Measurements from ENCODE around the gene APBB2.

APBB2 gene

DNA sequence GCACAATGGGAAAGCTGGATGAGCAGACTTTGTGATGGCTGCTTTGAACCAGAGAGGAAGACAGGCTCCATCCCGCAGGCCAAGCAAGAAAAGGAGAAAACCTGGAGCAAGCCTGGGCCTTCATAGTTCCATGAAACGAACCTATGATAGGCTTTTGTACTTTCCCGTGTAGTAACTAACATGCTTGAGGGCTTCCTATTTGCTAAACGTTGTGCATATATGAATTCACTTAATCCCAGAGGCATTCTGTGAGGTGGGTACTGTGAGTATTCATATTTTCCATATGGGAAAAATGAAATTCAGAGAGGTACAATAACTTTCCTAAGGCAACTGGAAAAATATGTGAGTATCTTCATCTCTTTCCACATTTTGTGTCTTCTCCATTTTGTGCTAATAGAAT, 13.6 kb upstream of the APBB2 start:
- TF ChIP-seq RARB (CRISPR knock-in tag; IDR thresholded peaks at IDR 0.05) (no peak), TSHZ2 (CRISPR knock-in tag; IDR thresholded peaks at IDR 0.05) (no peak)

DNA sequence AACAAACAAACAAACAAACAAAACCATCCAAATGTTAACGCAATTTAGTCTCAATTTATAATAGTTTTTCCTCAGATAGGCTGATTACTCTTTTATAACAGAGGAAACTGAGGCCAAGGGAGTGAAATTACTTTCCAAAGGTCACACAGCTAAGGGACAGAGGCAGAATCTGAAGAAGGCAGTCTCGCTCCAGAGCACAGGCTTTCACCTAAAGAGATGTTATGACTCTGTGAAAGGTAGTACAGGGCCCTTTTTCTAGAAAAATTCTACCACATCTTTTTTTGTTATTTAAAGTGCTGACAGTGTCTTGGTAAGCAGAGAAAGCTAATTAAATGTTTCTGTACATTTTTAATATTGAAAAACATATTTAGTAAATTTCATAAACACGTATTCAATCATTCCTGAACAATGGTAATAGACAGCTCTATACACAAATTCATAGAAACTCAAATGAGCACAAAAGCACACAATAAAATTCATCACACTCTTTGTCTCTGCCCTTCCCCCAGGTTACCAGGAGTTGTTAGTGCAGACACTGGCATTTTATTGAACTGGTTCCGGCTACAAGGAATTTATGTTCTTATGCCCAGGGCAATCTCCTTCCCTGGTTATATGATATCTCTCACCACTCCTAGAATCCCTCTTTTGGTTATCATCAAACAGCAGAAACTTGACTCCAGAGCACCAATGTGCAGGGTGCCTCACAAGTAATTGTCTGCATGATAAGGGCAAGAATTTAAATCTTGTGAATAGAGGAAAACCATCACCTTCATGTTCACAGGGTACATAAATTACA, 7.7 kb upstream of the APBB2 start:
- no peak for ATAC-seq
- TF ChIP-seq, protein P1, sequence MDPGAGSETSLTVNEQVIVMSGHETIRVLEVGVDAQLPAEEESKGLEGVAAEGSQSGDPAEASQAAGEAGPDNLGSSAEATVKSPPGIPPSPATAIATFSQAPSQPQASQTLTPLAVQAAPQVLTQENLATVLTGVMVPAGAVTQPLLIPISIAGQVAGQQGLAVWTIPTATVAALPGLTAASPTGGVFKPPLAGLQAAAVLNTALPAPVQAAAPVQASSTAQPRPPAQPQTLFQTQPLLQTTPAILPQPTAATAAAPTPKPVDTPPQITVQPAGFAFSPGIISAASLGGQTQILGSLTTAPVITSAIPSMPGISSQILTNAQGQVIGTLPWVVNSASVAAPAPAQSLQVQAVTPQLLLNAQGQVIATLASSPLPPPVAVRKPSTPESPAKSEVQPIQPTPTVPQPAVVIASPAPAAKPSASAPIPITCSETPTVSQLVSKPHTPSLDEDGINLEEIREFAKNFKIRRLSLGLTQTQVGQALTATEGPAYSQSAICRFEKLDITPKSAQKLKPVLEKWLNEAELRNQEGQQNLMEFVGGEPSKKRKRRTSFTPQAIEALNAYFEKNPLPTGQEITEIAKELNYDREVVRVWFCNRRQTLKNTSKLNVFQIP (CRISPR knock-in tag; IDR thresholded peaks at IDR 0.05; ENCODE audit: borderline replicate concordance, low read depth), result no peak
- TF ChIP-seq ZNF565 (CRISPR knock-in tag; conservative IDR thresholded peaks at IDR 0.05; ENCODE audit: low read depth) (no peak), ZFP3 (CRISPR knock-in tag; IDR thresholded peaks at IDR 0.05) (no peak), ZNF70 (CRISPR knock-in tag; IDR thresholded peaks at IDR 0.05) (no peak), ZFP30 (CRISPR knock-in tag; IDR thresholded peaks at IDR 0.05) (no peak), PPARA (CRISPR knock-in tag; IDR thresholded peaks at IDR 0.05; ENCODE audit: borderline replicate concordance) (no peak), TCF4 (CRISPR knock-in tag; IDR thresholded peaks at IDR 0.05; ENCODE audit: borderline replicate concordance) (no peak), ZC3H10 (CRISPR knock-in tag; IDR thresholded peaks at IDR 0.05) (no peak), OSR1 (CRISPR knock-in tag; IDR thresholded peaks at IDR 0.05) (no peak)

More for the DNA sequence above, 13.6 kb upstream of the APBB2 start:
- ATAC-seq, result no peak

DNA sequence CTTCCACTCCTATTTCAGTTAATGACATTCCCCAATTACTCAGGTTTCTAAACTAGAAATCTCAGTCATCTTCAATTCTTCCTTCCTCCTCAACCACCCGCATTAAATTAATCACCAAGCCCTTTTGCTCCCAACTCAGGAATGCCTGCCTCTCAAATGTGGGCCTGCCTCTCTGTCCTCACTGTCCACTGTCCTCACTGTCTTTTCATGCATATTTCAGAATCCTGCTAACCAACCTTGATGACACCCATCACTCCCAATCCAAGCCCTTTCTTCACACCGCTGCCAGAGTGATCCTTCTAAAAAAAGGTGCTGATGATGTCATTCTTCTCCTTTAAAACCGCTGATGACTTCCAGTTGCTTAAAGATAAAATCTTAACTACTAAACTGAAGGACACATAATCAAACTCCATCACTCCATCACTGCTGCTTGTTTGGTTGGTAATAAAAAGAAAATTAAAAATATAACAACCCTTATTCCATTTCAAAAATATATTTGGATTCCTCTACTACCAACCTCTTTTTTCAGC, 5.1 kb upstream of the APBB2 start:
- TF ChIP-seq ESRRG (CRISPR knock-in tag; IDR thresholded peaks at IDR 0.05), result no peak
- TF ChIP-seq, protein P2, sequence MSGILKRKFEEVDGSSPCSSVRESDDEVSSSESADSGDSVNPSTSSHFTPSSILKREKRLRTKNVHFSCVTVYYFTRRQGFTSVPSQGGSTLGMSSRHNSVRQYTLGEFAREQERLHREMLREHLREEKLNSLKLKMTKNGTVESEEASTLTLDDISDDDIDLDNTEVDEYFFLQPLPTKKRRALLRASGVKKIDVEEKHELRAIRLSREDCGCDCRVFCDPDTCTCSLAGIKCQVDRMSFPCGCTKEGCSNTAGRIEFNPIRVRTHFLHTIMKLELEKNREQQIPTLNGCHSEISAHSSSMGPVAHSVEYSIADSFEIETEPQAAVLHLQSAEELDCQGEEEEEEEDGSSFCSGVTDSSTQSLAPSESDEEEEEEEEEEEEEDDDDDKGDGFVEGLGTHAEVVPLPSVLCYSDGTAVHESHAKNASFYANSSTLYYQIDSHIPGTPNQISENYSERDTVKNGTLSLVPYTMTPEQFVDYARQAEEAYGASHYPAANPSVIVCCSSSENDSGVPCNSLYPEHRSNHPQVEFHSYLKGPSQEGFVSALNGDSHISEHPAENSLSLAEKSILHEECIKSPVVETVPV (CRISPR knock-in tag; IDR thresholded peaks at IDR 0.05), result no peak
- TF ChIP-seq CREB5 (CRISPR knock-in tag; IDR thresholded peaks at IDR 0.05; ENCODE audit: low read depth), result no peak
- TF ChIP-seq SNAI2 (CRISPR knock-in tag; IDR thresholded peaks at IDR 0.05), result no peak
- no peak for ATAC-seq

DNA sequence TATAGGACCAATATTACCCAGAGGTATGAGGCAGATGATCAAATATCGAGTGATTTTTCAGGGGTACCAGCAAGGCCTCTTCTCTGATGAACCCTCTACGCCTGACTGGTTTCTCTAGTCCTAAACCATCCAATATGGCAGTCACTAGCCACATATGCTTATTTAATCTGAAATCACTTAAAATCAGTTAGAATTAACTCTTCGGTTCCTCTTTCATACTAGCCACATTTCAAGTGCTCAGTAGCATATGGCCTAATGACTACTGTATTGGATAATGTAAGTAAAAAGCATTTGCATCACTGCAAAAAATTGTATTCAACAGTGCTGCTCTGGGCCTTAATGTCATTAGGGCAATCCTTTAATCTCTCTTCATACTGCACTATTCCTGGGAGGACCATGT, 4.4 kb upstream of the APBB2 start:
- no peak for ATAC-seq
- TF ChIP-seq, protein P1 (CRISPR knock-in tag; IDR thresholded peaks at IDR 0.05; ENCODE audit: borderline replicate concordance, low read depth), result no peak
- TF ChIP-seq ISL1 (CRISPR knock-in tag; IDR thresholded peaks at IDR 0.05) (no peak), RARB (CRISPR knock-in tag; IDR thresholded peaks at IDR 0.05) (no peak), ZNF8 (CRISPR knock-in tag; IDR thresholded peaks at IDR 0.05) (no peak)

- no peak for ATAC-seq
- TF ChIP-seq SNAI2 (CRISPR knock-in tag; IDR thresholded peaks at IDR 0.05) (no peak), ZFP30 (CRISPR knock-in tag; IDR thresholded peaks at IDR 0.05) (no peak), OSR1 (CRISPR knock-in tag; IDR thresholded peaks at IDR 0.05) (no peak), ZC3H10 (CRISPR knock-in tag; IDR thresholded peaks at IDR 0.05) (no peak), BACH2 (CRISPR knock-in tag; IDR thresholded peaks at IDR 0.05; ENCODE audit: borderline replicate concordance) (no peak), ZFP3 (CRISPR knock-in tag; IDR thresholded peaks at IDR 0.05) (no peak), ZNF8 (CRISPR knock-in tag; IDR thresholded peaks at IDR 0.05) (no peak), ZNF70 (CRISPR knock-in tag; IDR thresholded peaks at IDR 0.05) (no peak), CSDC2 (CRISPR knock-in tag; IDR thresholded peaks at IDR 0.05) (no peak), CREB5 (CRISPR knock-in tag; IDR thresholded peaks at IDR 0.05; ENCODE audit: low read depth) (no peak), ISL1 (CRISPR knock-in tag; IDR thresholded peaks at IDR 0.05) (no peak), RARB (CRISPR knock-in tag; IDR thresholded peaks at IDR 0.05) (no peak), ARNTL (CRISPR knock-in tag; IDR thresholded peaks at IDR 0.05; ENCODE audit: borderline replicate concordance, low read depth) (no peak), TOX (CRISPR knock-in tag; IDR thresholded peaks at IDR 0.05; ENCODE audit: borderline replicate concordance) (no peak), PPARA (CRISPR knock-in tag; IDR thresholded peaks at IDR 0.05; ENCODE audit: borderline replicate concordance) (no peak)
- TF ChIP-seq, protein P2 (CRISPR knock-in tag; IDR thresholded peaks at IDR 0.05), result no peak
Measured at GRCh38 chr4:41217374-41217773, 3.0 kb upstream of the APBB2 start.

Measured in SK-N-SH treated with all-trans-retinoic acid at 6 μM for 48 hours (cell line).